ENCODE data around the gene ARHGAP24.

ARHGAP24 gene

GRCh38 chr4:85740431-85740861 lies 265.5 kb downstream of the ARHGAP24 start:
- no peak for DNase-seq (ENCODE audit: low read depth in 2 of 2)

- no peak for DNase-seq (ENCODE audit: low read depth in 2 of 2)
Measured at GRCh38 chr4:85741381-85741780, 266.4 kb downstream of the ARHGAP24 start.

DNA sequence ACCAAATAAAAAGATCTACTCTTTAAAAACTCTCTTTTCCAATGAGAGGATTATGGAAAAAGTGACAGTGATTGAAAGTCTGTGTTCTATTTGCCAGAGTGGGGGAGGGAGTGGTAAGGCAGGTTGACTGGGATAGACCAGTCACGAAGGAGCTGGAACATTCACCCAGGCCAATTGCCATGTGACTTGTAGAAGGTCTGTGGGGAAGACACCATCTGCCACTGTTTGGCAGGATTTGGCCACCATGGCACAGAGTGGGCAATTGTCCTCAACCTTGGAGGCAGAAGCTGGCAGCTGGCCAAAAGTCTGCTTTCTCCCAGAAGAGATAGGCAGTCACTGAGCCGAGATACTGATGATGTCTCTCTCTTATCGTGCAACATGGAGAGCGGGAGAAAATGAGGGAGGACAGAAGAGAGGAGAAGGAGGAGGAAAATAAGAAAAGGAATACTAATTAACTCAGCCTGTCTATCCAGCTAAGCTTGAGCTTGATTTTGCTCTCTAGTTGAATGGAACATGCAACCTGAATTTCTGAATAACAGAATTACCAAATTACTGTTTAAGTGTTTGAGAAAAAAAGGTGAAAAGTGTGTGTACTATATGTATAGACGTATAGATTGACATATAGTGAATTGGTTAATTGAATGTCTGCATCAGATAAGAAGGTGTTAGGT lies 267.1 kb downstream of the ARHGAP24 start:
- DNase-seq (ENCODE audit: low read depth in 2 of 2), result no peak

DNA sequence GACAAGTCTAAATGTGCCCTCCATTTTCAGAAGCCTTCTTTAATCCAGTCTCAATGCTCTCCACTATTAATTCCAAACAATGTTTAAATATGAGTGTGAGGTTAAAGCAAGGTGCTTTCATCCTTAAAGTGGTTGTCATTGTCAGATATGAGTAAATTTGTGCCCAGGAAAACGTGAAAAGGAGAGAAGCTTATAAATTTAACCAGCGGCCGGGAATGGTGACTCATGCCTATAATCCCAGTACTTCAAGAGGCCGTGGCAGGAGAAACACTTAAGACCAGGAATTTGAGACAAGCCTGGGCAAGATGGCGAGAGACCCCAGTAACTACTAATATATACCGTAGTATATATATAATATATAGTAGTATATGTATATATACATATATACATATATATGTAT lies 270.0 kb downstream of the ARHGAP24 start:
- DNase-seq (ENCODE audit: low read depth in 2 of 2), result no peak

- no peak for DNase-seq (ENCODE audit: low read depth in 2 of 2)
Measured at GRCh38 chr4:85745939-85746338, 271.0 kb downstream of the ARHGAP24 start.

GRCh38 chr4:85747882-85748491 lies 273.0 kb downstream of the ARHGAP24 start:
- DNase-seq (ENCODE audit: low read depth in 2 of 2), result peak; percentile 45 to 56

DNA sequence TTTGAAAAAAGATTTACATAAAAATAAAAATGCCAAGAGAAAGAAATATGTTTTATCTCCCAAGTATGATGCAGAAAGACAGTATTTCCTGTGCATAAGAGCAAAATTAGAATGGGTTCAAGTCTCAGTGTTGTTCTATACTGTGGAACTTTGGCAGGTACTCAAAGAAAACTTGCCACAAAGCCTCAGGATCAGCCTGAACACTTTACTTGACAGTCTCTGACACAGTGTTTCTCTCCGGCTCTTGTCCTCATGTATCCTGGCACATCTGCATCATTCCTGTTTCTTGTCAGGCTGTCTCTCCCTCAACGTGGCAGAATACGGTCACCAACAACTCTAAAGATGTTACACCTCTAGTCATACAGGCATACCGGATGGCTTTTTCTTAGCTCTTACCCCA lies 273.7 kb downstream of the ARHGAP24 start:
- DNase-seq (ENCODE audit: low read depth in 2 of 2), result no peak

GRCh38 chr4:85751866-85752265 lies 276.9 kb downstream of the ARHGAP24 start:
- DNase-seq (ENCODE audit: low read depth in 2 of 2), result no peak

DNA sequence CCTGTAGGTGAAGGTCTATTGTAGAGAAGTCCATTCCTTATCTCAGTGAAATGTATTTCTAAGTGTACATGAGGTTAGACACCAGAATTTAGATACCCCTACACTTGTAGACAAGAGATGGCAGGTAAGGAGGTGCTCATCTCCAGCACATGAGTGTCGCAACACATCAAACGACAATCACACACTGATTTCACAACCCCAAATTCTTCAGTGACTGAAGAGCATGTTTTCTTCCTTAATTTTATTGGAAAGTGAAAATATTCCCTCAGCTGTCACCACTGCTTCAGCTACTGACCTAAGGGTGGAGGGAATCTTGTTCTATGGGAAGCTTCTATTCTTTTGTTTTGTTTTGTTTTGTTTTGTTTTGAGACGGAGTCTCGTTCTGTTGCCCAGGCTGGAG lies 280.3 kb downstream of the ARHGAP24 start:
- no peak for DNase-seq (ENCODE audit: low read depth in 2 of 2)

- DNase-seq (ENCODE audit: low read depth in 2 of 2), result no peak
Measured at GRCh38 chr4:85756938-85757337, 282.0 kb downstream of the ARHGAP24 start.

DNA sequence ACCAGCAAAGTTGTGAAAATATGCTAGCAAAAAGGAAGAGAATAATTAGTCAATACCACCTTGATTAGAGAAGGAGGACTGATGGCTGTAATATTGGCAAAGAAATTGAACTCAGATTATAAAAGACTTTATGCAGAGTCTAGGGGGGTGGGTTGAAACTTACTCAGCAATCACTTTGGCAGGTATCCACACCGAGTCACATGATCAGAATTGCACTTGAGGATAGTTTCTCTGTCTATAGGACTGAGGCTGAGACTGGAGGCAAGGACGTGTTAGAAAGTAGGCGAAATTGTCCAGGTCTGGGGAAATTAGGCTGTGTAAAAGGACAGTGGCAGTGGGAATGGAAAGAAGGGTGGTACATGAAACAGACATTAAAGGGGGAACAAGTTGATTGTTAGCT lies 284.4 kb downstream of the ARHGAP24 start:
- no peak for DNase-seq (ENCODE audit: low read depth in 2 of 2)

- no peak for DNase-seq (ENCODE audit: low read depth in 2 of 2)
Measured at GRCh38 chr4:85760511-85760910, 285.6 kb downstream of the ARHGAP24 start.

- DNase-seq (ENCODE audit: low read depth in 2 of 2), result no peak
Measured at GRCh38 chr4:85761803-85762528, 287.0 kb downstream of the ARHGAP24 start.

DNA sequence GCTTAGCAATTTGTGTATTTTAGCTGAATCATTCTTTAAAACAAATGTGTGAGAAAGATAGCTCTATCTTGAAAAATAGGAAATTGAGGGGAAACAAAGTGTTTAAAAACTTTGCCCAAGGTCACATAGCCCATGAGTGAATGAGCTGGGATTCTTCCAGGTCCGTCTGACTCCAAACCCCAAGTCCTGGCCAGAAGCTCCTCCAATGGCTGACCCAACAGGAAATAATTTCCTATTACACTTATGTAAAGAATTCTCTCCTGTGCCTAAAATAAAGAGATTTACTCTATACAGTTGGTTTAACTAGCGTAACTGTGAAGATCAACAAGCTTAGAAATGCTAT lies 287.6 kb downstream of the ARHGAP24 start:
- DNase-seq (ENCODE audit: low read depth in 2 of 2), result peak; percentile 61 to 64

DNA sequence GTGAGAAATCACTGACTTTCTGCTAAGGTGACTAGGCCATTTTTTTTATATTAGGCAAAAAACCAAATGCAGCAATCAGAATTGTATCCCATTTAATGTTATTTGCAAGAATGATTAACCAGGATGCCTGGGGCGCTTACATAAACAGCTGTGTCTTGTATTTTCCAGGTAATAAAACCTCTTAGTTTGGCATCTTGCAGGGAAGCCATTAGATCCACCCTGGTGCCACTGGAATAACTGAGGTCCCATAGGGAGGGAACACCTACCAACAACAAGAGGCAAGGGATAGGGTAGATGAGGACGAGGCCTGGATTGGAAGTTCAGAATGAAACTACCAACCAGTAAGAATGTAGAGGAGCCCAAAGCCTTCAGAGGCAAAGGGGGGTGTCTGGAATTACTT lies 288.3 kb downstream of the ARHGAP24 start:
- DNase-seq (ENCODE audit: low read depth in 2 of 2), result no peak

DNA sequence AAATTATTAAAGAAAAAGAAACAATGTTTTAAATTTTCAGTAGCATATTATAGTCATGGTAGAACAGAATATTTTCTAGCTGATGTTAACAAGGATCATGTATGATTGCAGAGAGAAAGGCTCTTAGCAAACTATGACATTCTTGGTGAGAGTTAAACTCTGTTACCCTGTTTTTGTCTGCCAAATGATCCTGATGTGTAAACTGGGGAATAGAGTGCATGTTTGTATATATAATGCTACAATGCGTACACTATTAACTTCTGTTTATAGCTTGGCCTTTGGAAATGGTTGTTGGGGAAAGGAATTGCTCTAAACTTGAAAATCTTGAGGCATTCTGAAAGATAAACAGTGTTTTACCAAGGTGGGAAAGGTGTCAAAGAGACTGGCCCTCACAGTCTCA lies 292.7 kb downstream of the ARHGAP24 start:
- DNase-seq (ENCODE audit: low read depth in 2 of 2), result no peak

DNA sequence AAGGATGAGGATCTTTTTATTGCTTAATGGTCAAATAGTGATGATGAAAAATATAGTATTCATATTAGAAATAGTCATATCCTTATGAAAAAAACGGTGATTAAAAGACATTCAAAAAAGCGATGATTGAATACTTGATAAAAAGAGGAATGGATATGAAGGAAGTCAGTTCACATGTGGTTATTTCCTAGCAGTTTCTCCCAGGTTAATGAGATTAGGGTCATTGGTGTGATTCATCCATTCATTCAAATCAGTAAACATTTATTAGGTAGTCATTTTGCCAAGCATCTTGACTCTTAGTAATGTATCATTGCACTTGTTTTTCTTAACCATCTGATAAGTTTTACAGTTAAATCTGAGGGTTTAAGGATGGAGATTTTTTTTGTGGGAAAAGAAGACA lies 294.1 kb downstream of the ARHGAP24 start:
- DNase-seq (ENCODE audit: low read depth in 2 of 2), result no peak

- DNase-seq (ENCODE audit: low read depth in 2 of 2), result no peak
Measured at GRCh38 chr4:85772470-85772869, 297.5 kb downstream of the ARHGAP24 start.

GRCh38 chr4:85773372-85773771 lies 298.4 kb downstream of the ARHGAP24 start:
- no peak for DNase-seq (ENCODE audit: low read depth in 2 of 2)

- DNase-seq (ENCODE audit: low read depth in 2 of 2), result no peak
Measured at GRCh38 chr4:85774000-85774399, 299.1 kb downstream of the ARHGAP24 start.

DNA sequence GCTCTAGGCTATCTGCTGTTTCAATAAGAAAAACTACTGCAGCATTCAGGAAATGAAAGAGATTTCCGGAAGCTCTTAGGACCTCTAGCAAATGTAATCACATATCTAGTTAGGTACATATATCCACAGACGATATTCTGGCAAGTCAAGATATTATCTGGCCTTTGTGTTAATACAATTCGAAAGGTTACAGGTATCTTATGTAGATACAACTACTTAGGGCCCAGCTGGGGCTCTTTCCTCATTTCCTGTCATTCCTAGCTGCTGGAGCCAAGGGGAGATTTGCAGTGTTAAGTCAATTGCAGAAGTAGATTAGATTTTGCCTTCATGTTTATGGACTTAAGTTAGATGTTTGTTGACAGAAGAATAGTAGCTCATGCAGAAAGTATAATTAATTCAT lies 299.5 kb downstream of the ARHGAP24 start:
- no peak for DNase-seq (ENCODE audit: low read depth in 2 of 2)

- DNase-seq (ENCODE audit: low read depth in 2 of 2), result no peak
Measured at GRCh38 chr4:85776096-85776495, 301.1 kb downstream of the ARHGAP24 start.

DNA sequence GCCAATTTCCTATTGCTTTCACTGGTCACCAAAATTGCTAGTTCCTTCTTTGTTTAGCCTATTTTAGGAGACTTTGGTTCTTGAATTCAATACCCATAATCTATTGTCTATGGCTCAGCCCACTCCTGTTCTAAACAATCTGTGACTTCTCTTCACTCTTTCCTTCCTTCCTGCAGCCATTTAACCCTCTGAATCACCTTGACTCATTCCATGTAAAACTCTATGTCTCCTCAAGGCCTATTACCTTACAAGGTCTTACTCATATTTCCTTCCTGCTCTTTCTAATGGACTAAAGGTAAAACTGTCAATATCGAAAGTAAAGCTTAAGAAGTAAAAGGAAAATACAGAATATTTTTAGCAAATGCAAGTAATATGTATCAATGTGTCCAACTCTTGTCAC lies 301.6 kb downstream of the ARHGAP24 start:
- no peak for DNase-seq (ENCODE audit: low read depth in 2 of 2)
